K562 (cell line): ENCODE measurements around the gene PAXIP1. TPM values are rescaled to one million over a fixed set of nuclear protein-coding genes. Genes with fewer than 3 reads are reported as not detected.

ENCODE experiments used
- ATAC-seq: fragments of 200-7000 bp; cut with Tn5 transposase; 3 replicates; pipeline ENCODE4 v1.9.1; 2020; ENCODE audit warnings: moderate library complexity
- BruUV-seq: library from RNA; stranded (reverse); fragments of 400-500 nt; replicated peaks from 2 replicates; lab custom pipeline; 2021; lab: Mats Ljungman, UMichigan
- CTCF ChIA-PET: fragments of 300-600 bp; formaldehyde crosslinking; extraction: SDS; loops from one replicate; lab custom pipeline; 2021; ENCODE audit warnings: low intra/inter-chr PET ratio; lab: Yijun Ruan, JAX
- POLR2A ChIA-PET: fragments of 300-600, 350-650 bp; sonication (Branson Sonifier 250); formaldehyde crosslinking; extraction: SDS; loops from one replicate; lab custom pipeline; 2021; ENCODE audit warnings: antibody characterized with exemption, inconsistent platforms; lab: Yijun Ruan, JAX
- DNase-seq, 4 experiments: peaks; one replicate each; pipeline versions ENCODE4 v3.0.0 to v3.0.0-alpha.2; 2011 to 2018; ENCODE audit warnings: low spot score in 3 of 4, mixed read lengths in 3 of 4; ENCODE audit errors: extremely low read depth in 1 of 4
- FAIRE-seq: peaks from 2 replicates; lab custom pipeline; 2011; peaks lifted over from hg19 to GRCh38; lab: Jason Lieb, UNC
- H2AFZ ChIP-seq: 2 replicates; pipeline ENCODE4 v1.6.0; 2011; ENCODE audit warnings: low read depth, low read length, control low read depth, inconsistent platforms
- H3K27ac ChIP-seq: fragments of 200-600 bp; 3 replicates; pipeline ENCODE4 v1.8.0; 2011; ENCODE audit warnings: low read depth, mild to moderate bottlenecking, control low read depth, inconsistent platforms, low read length, moderate library complexity, mixed read lengths; ENCODE audit errors: extremely low read depth
- H3K27me3 ChIP-seq, 2 experiments: fragments of 300-600 bp in 1 of 2; 2 replicates in 1 of 2; 3 replicates in 1 of 2; pipeline versions ENCODE4 v1.6.0 to v1.8.0; 2011; ENCODE audit warnings: inconsistent platforms in 2 of 2, low read length in 2 of 2, mild to moderate bottlenecking in 1 of 2, mixed read lengths in 1 of 2, moderate library complexity in 1 of 2; ENCODE audit not compliant: control insufficient read depth in 2 of 2, insufficient read depth in 2 of 2
- H3K36me3 ChIP-seq: fragments of 300-600 bp; 3 replicates; pipeline ENCODE4 v1.8.0; 2011; ENCODE audit warnings: mild to moderate bottlenecking, low read length, inconsistent platforms; ENCODE audit not compliant: control insufficient read depth, insufficient read depth
- H3K4me1 ChIP-seq, 2 experiments: fragments of 200-600 bp in 1 of 2; replicated peaks in 1 of 2; 2 replicates in 1 of 2; 3 replicates in 1 of 2; pipeline versions ENCODE4 v1.5.1 to v1.8.0; 2011; ENCODE audit warnings: inconsistent platforms in 2 of 2, low read length in 2 of 2, mild to moderate bottlenecking in 1 of 2, mixed read lengths in 1 of 2, moderate library complexity in 1 of 2; ENCODE audit not compliant: control insufficient read depth in 2 of 2, insufficient read depth in 2 of 2
- H3K4me2 ChIP-seq: 2 replicates; pipeline ENCODE4 v1.6.1; 2011; ENCODE audit warnings: low read length, control low read depth, inconsistent platforms, mixed read lengths; ENCODE audit not compliant: insufficient read depth
- H3K4me3 ChIP-seq: fragments of 200-600 bp; sonication (generic), shearing (Covaris generic); 2 replicates; pipeline ENCODE4 v1.5.1; 2016; ENCODE audit warnings: control low read depth, inconsistent platforms
- H3K79me2 ChIP-seq: fragments of 200-600 bp; 3 replicates; pipeline ENCODE4 v1.8.0; 2011; ENCODE audit warnings: low read length, inconsistent platforms; ENCODE audit not compliant: control insufficient read depth, insufficient read depth
- H3K9ac ChIP-seq, 2 experiments: 2 replicates each; pipeline versions ENCODE4 v1.6.0 to v1.6.1; 2011; ENCODE audit warnings: low read depth in 2 of 2, low read length in 2 of 2, control low read depth in 1 of 2, inconsistent platforms in 1 of 2, mild to moderate bottlenecking in 1 of 2, mixed read lengths in 1 of 2; ENCODE audit not compliant: insufficient read depth in 1 of 2
- H3K9me1 ChIP-seq: one replicate; pipeline ENCODE4 v1.6.0; 2011; ENCODE audit warnings: inconsistent platforms, mild to moderate bottlenecking, low read length, moderate library complexity; ENCODE audit not compliant: control insufficient read depth, insufficient read depth
- H3K9me3 ChIP-seq: replicated peaks from 2 replicates; pipeline ENCODE4 v1.5.1; 2011; ENCODE audit warnings: low read depth, low read length, inconsistent platforms; ENCODE audit not compliant: control insufficient read depth, insufficient read depth
- H4K20me1 ChIP-seq: replicated peaks from 2 replicates; pipeline ENCODE4 v1.6.1; 2011; ENCODE audit warnings: low read length, inconsistent platforms, mixed read lengths; ENCODE audit not compliant: control insufficient read depth, insufficient read depth
- BCOR ChIP-seq: fragments of 450-650 bp; IDR thresholded peaks from 2 replicates; pipeline ENCODE4 v1.6.1; 2016
- HIVEP1 ChIP-seq: fragments of 250-450 bp; sonication (Bioruptor Pico); IDR thresholded peaks from 2 replicates; pipeline ENCODE4 v1.4.0; 2020; ENCODE audit warnings: mild to moderate bottlenecking
- JUNB ChIP-seq: fragments of 450-650 bp; formaldehyde crosslinking; conservative IDR thresholded peaks from 2 replicates; pipeline ENCODE4 v1.4.0; 2020; ENCODE audit warnings: mild to moderate bottlenecking
- NR2F6 ChIP-seq: fragments of 450-650 bp; formaldehyde crosslinking; IDR thresholded peaks from 2 replicates; pipeline ENCODE4 v1.4.0; 2020; ENCODE audit warnings: mild to moderate bottlenecking
- RBM14 ChIP-seq: fragments of 200-400 bp; formaldehyde crosslinking; IDR thresholded peaks from 2 replicates; pipeline ENCODE4 v1.6.1; 2018; ENCODE audit warnings: low read depth, mild to moderate bottlenecking, low read length, moderate library complexity, borderline replicate concordance; ENCODE audit not compliant: insufficient read depth
- SMARCE1 ChIP-seq: fragments of 450-650 bp; IDR thresholded peaks from 2 replicates; pipeline ENCODE4 v1.7.1; 2016; ENCODE audit warnings: mild to moderate bottlenecking
- TEAD4 ChIP-seq, 2 experiments: sonication (generic) in 1 of 2; formaldehyde crosslinking in 1 of 2; IDR thresholded peaks; 2 replicates each; pipeline versions ENCODE4 v1.6.1 to v1.8.0; 2012 to 2022; ENCODE audit warnings: borderline replicate concordance in 1 of 2, inconsistent platforms in 1 of 2, low read length in 1 of 2, mild to moderate bottlenecking in 1 of 2, missing genetic modification reagents in 1 of 2
- ZMIZ1 ChIP-seq, 2 experiments: fragments of 150-350 bp in 1 of 2; IDR thresholded peaks; 2 replicates each; pipeline ENCODE4 v1.6.1; 2012 to 2016; ENCODE audit warnings: low read depth in 2 of 2, low read length in 2 of 2, mild to moderate bottlenecking in 1 of 2, moderate library complexity in 1 of 2
- WGBS: fragments of 100-300 bp; shearing (Covaris generic); methylation state at CpG from one replicate; pipeline ENCODE4 v1.1.6; 2016; ENCODE audit warnings: low coverage, mixed read lengths; ENCODE audit not compliant: insufficient coverage; ENCODE audit errors: missing lambda C conversion rate; 5-methylcytosine and 5-hydroxymethylcytosine counted together
- in situ Hi-C: fragments of 300-500 bp; cut with MboI; formaldehyde crosslinking; loops from 4 replicates; pipeline ENCODE4 v1.15.0; 2018; ENCODE audit warnings: inconsistent platforms, mixed read lengths
- intact Hi-C: fragments of 100-400 bp; cut with micrococcal nuclease; formaldehyde crosslinking; loops from 2 replicates; pipeline ENCODE4 v1.14.2; 2022
- polyA plus RNA-seq, 8 experiments: library from polyadenylated mRNA; depleted of rRNA in 4 of 8; stranded (reverse) in 5 of 8; unstranded in 3 of 8; fragments of >200 nt; fragmentation: Nextera tagmentation in 2 of 8; fragmentation: Illumina TruSeq in 1 of 8; extraction: Ambion mirVana in 2 of 8; extraction: Trizol in 1 of 8; gene quantifications; 2 replicates each; pipeline versions ENCODE4 v1.2.1 to v1.2.3, GENCODE V29; 2011 to 2014; ENCODE audit warnings: inconsistent platforms in 1 of 8, missing spikeins in 1 of 8
- total RNA-seq, 7 experiments: library from RNA; depleted of rRNA in 6 of 7; stranded (reverse); fragments of >200 nt in 6 of 7; fragmentation: Illumina TruSeq in 2 of 7; extraction: Trizol in 2 of 7; gene quantifications; 2 replicates each; pipeline versions ENCODE4 v1.2.1 to v1.2.3, GENCODE V29; 2011 to 2021; ENCODE audit warnings: low replicate concordance in 1 of 7

Gene PAXIP1
- total and polyA plus RNA-seq, 9 of the 15 experiments (the other 6 are each of a cell fraction or from before 2014, with no cell fraction given): 9.7 to 37.9 (median 28.4) TPM

DNA sequence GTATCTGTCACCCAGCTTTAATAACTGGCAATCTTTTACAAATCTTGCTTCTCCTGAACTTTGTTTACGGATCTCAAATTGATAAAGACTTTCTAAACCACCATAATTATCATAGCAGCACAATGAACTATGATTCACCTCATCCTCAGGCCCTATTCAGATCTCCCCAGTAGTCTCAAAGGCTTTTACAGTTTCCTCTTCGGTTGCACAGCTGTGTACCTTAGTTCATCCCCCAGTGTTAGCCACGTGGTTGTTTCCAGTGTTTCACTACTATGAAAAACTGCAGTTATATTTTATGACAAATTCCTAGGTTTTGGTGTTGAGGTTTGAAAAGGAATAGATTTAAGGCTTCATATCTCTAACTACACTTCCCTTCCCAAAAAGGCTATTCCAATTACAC is 24.9 kb downstream of the PAXIP1 start (continued):
- no peak for TF ChIP-seq ZMIZ1 (IDR thresholded peaks at IDR 0.05; ENCODE audit: low read depth in 2 of 2, low read length in 2 of 2)
- TF ChIP-seq HIVEP1: no peak
- TF ChIP-seq TEAD4 (IDR thresholded peaks at IDR 0.05; ENCODE audit: low read length): no peak
- TF ChIP-seq TEAD4 (CRISPR knock-in tag; IDR thresholded peaks at IDR 0.05; ENCODE audit: borderline replicate concordance): no peak
- no peak for TF ChIP-seq NR2F6
- no peak for TF ChIP-seq SMARCE1
- no peak for TF ChIP-seq BCOR
- TF ChIP-seq JUNB (CRISPR knock-in tag): no peak

DNA sequence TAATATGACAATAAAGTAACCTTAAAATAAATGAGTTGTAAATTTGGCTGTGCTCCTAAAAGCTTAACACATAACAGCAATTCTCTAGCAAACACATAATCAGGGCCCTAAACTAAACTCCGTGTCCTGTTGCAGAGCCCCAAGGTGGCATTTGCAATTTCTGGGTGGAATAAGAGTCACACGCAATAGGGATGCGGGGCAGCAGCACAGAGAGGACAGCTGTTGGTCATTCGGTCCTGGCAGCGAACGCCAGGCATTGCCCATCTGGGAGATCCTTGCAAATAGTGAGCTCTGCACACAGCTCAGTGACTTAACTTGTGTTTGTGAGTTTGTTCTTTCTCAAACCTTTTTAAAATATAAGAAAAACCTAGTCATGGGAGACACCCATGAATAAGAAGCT is 25.7 kb downstream of the PAXIP1 start:
- WGBS: 97% methylated on average over 6 of the region's 6 CpGs
- ChIA-PET POLR2A (interaction anchor here (0.9 to 1.5 kb wide), 7 partner anchors 8 to 24 kb away, joined by 3 to 6 read pairs (median 4); no protein-coding TSS in a partner anchor), CTCF (no interaction called here)
- in situ Hi-C loops (no loop called here), intact Hi-C loops (no loop called here)
- Histone ChIP-seq H2AFZ (no peak overlapping the region), H3K27ac (no peak overlapping the region), H3K9me1 (no peaks in the 10 kb centered on the region), H3K4me1 (no peaks in the 10 kb centered on the region; a peak in 1 of 5 replicates), H4K20me1 (peaks cover 6% of the 10 kb centered on the region; the same call in 1 of the 2 replicates), H3K36me3 (peaks cover 81% of the 10 kb centered on the region), H3K27me3 (no peaks in the 10 kb centered on the region; a peak in 1 of 5 replicates), H3K4me3 (no peak overlapping the region), H3K4me2 (no peak overlapping the region), H3K9ac (no peak overlapping the region), H3K9me3 (no peaks in the 10 kb centered on the region), H3K79me2 (0 out of 3 replicates have a peak, but pooled peaks cover 14% of the 10 kb centered on the region)
- DNase-seq (no peak), ATAC-seq (no peak), FAIRE-seq (no peak)
- BruUV-seq: no TSS peak
- TF ChIP-seq RBM14: no peak
